HepG2 (cell line): ENCODE data around the gene RNF13.

ENCODE experiments used
- EZH2 ChIP-seq: conservative IDR thresholded peaks from 2 replicates; pipeline ENCODE4 v1.6.1; 2012; ENCODE audit warnings: mild to moderate bottlenecking, low read depth, low read length, moderate library complexity
- NR1H2 ChIP-seq: sonication (generic); formaldehyde crosslinking; IDR thresholded peaks from 2 replicates; pipeline ENCODE4 v1.8.1; 2022; ENCODE audit warnings: low read depth, missing genetic modification reagents, borderline replicate concordance
- TARDBP ChIP-seq: sonication (generic); formaldehyde crosslinking; IDR thresholded peaks from 2 replicates; pipeline ENCODE4 v1.8.0; 2022; ENCODE audit warnings: mild to moderate bottlenecking, missing genetic modification reagents
- ZNF180 ChIP-seq: sonication (generic); formaldehyde crosslinking; IDR thresholded peaks from 2 replicates; pipeline ENCODE4 v1.4.0; 2020; ENCODE audit warnings: low read depth, missing genetic modification reagents, borderline replicate concordance
- ZNF274 ChIP-seq: sonication (generic); formaldehyde crosslinking; IDR thresholded peaks from 2 replicates; pipeline ENCODE4 v1.5.1; 2020; ENCODE audit warnings: mild to moderate bottlenecking, missing genetic modification reagents
- ZNF333 ChIP-seq: sonication (generic); formaldehyde crosslinking; IDR thresholded peaks from 2 replicates; pipeline ENCODE4 v1.4.0; 2020; ENCODE audit warnings: mild to moderate bottlenecking, missing genetic modification reagents, borderline replicate concordance
- ZNF572 ChIP-seq: sonication (generic); formaldehyde crosslinking; IDR thresholded peaks from 2 replicates; pipeline ENCODE4 v1.5.1; 2020; ENCODE audit warnings: mild to moderate bottlenecking, missing genetic modification reagents
- ZNF775 ChIP-seq: sonication (generic); formaldehyde crosslinking; IDR thresholded peaks from 2 replicates; pipeline ENCODE4 v1.4.0; 2020; ENCODE audit warnings: missing genetic modification reagents, mild to moderate bottlenecking, moderate library complexity, borderline replicate concordance
- TF ChIP-seq, protein P1 (sequence below): IDR thresholded peaks from 2 replicates; pipeline ENCODE4 v1.6.1; 2012; ENCODE audit warnings: low read length, improper control_type of control experiment
- TF ChIP-seq, protein P2 (sequence below): sonication (generic); formaldehyde crosslinking; IDR thresholded peaks from 2 replicates; pipeline ENCODE4 v1.5.0; 2020; ENCODE audit warnings: mild to moderate bottlenecking, missing genetic modification reagents, moderate library complexity

DNA sequence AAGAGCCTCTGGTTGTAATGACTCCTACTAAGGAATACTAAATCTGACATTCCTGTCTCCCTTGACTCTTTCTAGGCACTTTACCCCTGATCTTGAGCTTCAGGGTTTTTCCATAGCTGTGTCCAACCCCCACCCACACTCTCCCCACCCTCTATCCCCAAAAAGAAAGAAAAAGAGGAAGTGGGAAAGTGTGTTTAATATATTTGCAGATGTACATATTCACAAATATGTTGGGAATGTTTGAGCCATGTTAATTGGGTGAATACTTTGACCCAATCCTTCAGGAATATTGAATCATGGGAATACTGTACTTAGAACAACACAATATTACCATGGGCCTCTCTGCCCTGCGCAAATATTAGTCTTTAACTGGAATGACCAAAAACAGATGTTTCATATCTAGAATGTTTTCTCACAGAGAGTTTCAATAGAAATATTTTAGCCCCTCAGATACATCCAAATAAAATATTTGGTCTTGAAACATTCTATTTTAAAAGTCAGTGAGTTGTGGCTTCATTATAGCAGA lies 177.5 kb downstream of the RNF13 start:
- TF ChIP-seq ZNF274 (CRISPR knock-in tag), result no peak
- TF ChIP-seq ZNF180, result no peak
- TF ChIP-seq NR1H2 (CRISPR knock-in tag), result no peak
- TF ChIP-seq, protein P1, sequence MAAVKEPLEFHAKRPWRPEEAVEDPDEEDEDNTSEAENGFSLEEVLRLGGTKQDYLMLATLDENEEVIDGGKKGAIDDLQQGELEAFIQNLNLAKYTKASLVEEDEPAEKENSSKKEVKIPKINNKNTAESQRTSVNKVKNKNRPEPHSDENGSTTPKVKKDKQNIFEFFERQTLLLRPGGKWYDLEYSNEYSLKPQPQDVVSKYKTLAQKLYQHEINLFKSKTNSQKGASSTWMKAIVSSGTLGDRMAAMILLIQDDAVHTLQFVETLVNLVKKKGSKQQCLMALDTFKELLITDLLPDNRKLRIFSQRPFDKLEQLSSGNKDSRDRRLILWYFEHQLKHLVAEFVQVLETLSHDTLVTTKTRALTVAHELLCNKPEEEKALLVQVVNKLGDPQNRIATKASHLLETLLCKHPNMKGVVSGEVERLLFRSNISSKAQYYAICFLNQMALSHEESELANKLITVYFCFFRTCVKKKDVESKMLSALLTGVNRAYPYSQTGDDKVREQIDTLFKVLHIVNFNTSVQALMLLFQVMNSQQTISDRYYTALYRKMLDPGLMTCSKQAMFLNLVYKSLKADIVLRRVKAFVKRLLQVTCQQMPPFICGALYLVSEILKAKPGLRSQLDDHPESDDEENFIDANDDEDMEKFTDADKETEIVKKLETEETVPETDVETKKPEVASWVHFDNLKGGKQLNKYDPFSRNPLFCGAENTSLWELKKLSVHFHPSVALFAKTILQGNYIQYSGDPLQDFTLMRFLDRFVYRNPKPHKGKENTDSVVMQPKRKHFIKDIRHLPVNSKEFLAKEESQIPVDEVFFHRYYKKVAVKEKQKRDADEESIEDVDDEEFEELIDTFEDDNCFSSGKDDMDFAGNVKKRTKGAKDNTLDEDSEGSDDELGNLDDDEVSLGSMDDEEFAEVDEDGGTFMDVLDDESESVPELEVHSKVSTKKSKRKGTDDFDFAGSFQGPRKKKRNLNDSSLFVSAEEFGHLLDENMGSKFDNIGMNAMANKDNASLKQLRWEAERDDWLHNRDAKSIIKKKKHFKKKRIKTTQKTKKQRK, result no peak
- no peak for TF ChIP-seq ZNF572 (CRISPR knock-in tag)
- no peak for TF ChIP-seq EZH2
- no peak for TF ChIP-seq ZNF775
- TF ChIP-seq TARDBP, result no peak
- no peak for TF ChIP-seq ZNF333 (CRISPR knock-in tag)
- TF ChIP-seq, protein P2, sequence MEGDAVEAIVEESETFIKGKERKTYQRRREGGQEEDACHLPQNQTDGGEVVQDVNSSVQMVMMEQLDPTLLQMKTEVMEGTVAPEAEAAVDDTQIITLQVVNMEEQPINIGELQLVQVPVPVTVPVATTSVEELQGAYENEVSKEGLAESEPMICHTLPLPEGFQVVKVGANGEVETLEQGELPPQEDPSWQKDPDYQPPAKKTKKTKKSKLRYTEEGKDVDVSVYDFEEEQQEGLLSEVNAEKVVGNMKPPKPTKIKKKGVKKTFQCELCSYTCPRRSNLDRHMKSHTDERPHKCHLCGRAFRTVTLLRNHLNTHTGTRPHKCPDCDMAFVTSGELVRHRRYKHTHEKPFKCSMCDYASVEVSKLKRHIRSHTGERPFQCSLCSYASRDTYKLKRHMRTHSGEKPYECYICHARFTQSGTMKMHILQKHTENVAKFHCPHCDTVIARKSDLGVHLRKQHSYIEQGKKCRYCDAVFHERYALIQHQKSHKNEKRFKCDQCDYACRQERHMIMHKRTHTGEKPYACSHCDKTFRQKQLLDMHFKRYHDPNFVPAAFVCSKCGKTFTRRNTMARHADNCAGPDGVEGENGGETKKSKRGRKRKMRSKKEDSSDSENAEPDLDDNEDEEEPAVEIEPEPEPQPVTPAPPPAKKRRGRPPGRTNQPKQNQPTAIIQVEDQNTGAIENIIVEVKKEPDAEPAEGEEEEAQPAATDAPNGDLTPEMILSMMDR (CRISPR knock-in tag), result no peak
